OCI-LY3 (cell line): ENCODE measurements around the gene PCED1A.
A peak's percentile ranks its signal among the peaks of the same experiment; 100 is the strongest.

Source experiments
- H2AFZ ChIP-seq: fragments of 200-600, 300-600 bp; shearing (Covaris generic); 2 replicates; pipeline ENCODE4 v1.6.0; 2014; ENCODE audit warnings: antibody characterized with exemption, low read depth, low read length
- H3K27ac ChIP-seq: fragments of 200-600, 300-600 bp; sonication (generic); 2 replicates; pipeline ENCODE4 v1.5.1; 2014; ENCODE audit warnings: mild to moderate bottlenecking, low read length, moderate library complexity, mixed read lengths
- H3K27me3 ChIP-seq: fragments of 200-600, 300-600 bp; sonication (generic); 2 replicates; pipeline ENCODE4 v1.6.1; 2014; ENCODE audit warnings: low read depth, low read length, mixed read lengths
- H3K36me3 ChIP-seq: fragments of 200-600, 300-600 bp; sonication (generic); replicated peaks from 2 replicates; pipeline ENCODE3; 2014; ENCODE audit warnings: low read depth, low read length, mixed read lengths
- H3K4me1 ChIP-seq: fragments of 300-600, 200-600 bp; sonication (generic); 2 replicates; pipeline ENCODE4 v1.6.1; 2014; ENCODE audit warnings: low read length, mixed read lengths
- H3K4me2 ChIP-seq: fragments of 200-600, 300-600 bp; sonication (generic); 2 replicates; pipeline ENCODE4 v1.6.1; 2014; ENCODE audit warnings: low read length, mixed read lengths
- H3K4me3 ChIP-seq: fragments of 300-600, 200-600 bp; sonication (generic); 2 replicates; pipeline ENCODE4 v1.5.1; 2014; ENCODE audit warnings: antibody characterized with exemption, mild to moderate bottlenecking, low read length, moderate library complexity
- H3K79me2 ChIP-seq: fragments of 300-600, 200-600 bp; shearing (Covaris generic); 2 replicates; pipeline ENCODE4 v1.6.1; 2014; ENCODE audit warnings: mild to moderate bottlenecking, low read length, mixed read lengths
- H3K9ac ChIP-seq: fragments of 300-600, 200-600 bp; shearing (Covaris generic); 2 replicates; pipeline ENCODE4 v1.6.0; 2014; ENCODE audit warnings: mild to moderate bottlenecking, low read length, moderate library complexity
- H3K9me3 ChIP-seq: fragments of 200-600, 300-600 bp; shearing (Covaris generic); 2 replicates; pipeline ENCODE4 v1.6.1; 2014; ENCODE audit warnings: low read length, mixed read lengths; ENCODE audit not compliant: insufficient read depth
- H4K20me1 ChIP-seq: fragments of 200-600, 300-600 bp; sonication (generic); 2 replicates; pipeline ENCODE4 v1.6.1; 2016; ENCODE audit warnings: low read length, mixed read lengths; ENCODE audit not compliant: insufficient read depth
- EZH2phosphoT487 ChIP-seq: fragments of 200-600 bp; shearing (Covaris generic); IDR thresholded peaks from 2 replicates; pipeline ENCODE4 v1.6.1; 2018; ENCODE audit warnings: antibody characterized with exemption, mixed run types, low read depth
- TF ChIP-seq, protein P1 (sequence below): fragments of 200-600, 300-600 bp; sonication (generic); IDR thresholded peaks from 2 replicates; pipeline ENCODE4 v1.5.1; 2014; ENCODE audit warnings: antibody characterized with exemption, low read length, low read depth

PCED1A gene

DNA sequence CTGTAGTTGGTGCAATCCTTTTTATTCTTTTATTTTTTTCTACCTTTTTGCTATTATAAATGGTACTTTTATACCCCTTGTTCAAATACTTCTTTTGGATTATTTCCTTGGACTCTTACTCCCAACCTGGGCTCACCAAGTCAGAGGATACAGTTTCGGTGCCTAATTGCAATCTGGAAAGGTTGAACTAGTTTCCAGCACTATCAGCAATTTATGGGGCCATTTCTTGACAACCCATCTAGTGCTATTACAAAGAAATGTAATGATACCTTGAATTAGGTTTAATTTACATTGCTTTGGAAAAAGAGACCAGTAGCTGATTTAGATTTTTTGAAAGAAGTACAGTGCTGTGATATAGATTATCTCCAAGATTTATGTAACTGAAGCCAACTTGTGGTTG lies 38.1 kb upstream of the PCED1A start:
- H3K27ac ChIP-seq: no peak overlapping the region
- H3K4me3 ChIP-seq: no peak overlapping the region
- no peaks in the 10 kb centered on the region for H3K36me3 ChIP-seq
- H3K79me2 ChIP-seq: peaks cover 74% of the 10 kb centered on the region
- no peaks in the 10 kb centered on the region for H3K27me3 ChIP-seq
- no peak overlapping the region for H3K4me2 ChIP-seq
- no peaks in the 10 kb centered on the region for H3K9me3 ChIP-seq
- TF ChIP-seq EZH2phosphoT487: no peak
- TF ChIP-seq, protein P1, sequence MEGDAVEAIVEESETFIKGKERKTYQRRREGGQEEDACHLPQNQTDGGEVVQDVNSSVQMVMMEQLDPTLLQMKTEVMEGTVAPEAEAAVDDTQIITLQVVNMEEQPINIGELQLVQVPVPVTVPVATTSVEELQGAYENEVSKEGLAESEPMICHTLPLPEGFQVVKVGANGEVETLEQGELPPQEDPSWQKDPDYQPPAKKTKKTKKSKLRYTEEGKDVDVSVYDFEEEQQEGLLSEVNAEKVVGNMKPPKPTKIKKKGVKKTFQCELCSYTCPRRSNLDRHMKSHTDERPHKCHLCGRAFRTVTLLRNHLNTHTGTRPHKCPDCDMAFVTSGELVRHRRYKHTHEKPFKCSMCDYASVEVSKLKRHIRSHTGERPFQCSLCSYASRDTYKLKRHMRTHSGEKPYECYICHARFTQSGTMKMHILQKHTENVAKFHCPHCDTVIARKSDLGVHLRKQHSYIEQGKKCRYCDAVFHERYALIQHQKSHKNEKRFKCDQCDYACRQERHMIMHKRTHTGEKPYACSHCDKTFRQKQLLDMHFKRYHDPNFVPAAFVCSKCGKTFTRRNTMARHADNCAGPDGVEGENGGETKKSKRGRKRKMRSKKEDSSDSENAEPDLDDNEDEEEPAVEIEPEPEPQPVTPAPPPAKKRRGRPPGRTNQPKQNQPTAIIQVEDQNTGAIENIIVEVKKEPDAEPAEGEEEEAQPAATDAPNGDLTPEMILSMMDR: no peak
- peaks cover 25% of the 10 kb centered on the region for H4K20me1 ChIP-seq
- no peak overlapping the region for H2AFZ ChIP-seq
- H3K9ac ChIP-seq: no peak overlapping the region
- H3K4me1 ChIP-seq: peaks cover 7% of the 10 kb centered on the region; the same call in 1 of the 2 replicates

DNA sequence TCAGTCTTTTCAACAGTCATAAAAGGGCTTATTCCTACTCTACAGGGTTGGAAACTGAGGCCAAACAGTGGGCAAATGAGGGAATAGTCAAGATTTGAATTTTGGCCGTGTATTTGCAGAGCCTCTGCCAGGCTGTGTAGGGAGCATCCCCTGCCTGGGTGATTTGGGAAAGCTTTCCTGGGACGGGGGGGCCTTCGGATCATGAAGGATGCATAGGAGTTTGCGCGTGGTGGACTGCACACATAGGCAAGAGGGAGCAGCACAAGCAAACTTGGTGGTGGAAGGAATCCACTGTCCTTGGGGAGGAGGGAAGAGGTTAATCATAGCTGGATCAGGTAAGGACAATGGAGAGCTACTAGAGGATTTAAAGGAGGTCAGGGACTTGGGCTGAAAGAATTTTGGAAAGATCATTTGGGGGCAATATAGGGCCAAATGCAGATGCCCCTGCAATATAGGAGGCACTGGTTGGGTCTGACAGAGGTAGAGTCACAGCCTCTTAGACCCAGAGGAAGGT lies 35.3 kb upstream of the PCED1A start:
- Histone ChIP-seq H3K4me2 (no peak overlapping the region), H3K27me3 (no peaks in the 10 kb centered on the region), H3K9ac (no peak overlapping the region), H3K4me3 (no peak overlapping the region), H3K9me3 (no peaks in the 10 kb centered on the region), H3K4me1 (peaks cover 15% of the 10 kb centered on the region), H4K20me1 (peaks cover 25% of the 10 kb centered on the region), H2AFZ (no peak overlapping the region), H3K36me3 (no peaks in the 10 kb centered on the region), H3K27ac (no peak overlapping the region), H3K79me2 (peaks cover 66% of the 10 kb centered on the region)
- TF ChIP-seq EZH2phosphoT487: no peak
- TF ChIP-seq, protein P1: no peak

DNA sequence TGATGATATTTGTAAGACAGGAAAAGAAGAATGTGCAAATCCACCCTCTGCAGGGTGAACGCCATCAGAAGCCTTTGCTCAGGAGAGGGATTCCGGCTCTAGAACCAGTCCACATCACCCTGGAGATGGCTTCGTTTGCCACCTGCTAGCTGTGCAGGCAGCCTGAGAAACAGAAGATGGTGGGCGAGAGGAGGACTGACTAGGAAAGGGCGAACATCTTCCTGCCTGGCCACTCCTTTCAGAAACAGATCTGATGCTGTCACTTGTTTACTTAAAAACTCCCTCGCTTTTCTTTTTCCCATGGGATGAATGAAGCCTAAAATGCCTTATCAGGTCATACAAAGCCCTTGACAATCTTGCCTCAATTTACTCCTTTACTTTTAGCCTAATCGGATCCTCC lies 34.0 kb upstream of the PCED1A start:
- Histone ChIP-seq H4K20me1 (peaks cover 15% of the 10 kb centered on the region; the same call in 1 of the 2 replicates), H3K4me2 (peak overlapping the region; percentile 81), H3K4me3 (peak overlapping the region; percentile 85), H3K36me3 (no peaks in the 10 kb centered on the region), H3K9me3 (no peaks in the 10 kb centered on the region), H3K27ac (no peak overlapping the region), H3K4me1 (peaks cover 15% of the 10 kb centered on the region), H3K9ac (peak overlapping the region; percentile 84), H3K27me3 (no peaks in the 10 kb centered on the region), H3K79me2 (peaks cover 57% of the 10 kb centered on the region), H2AFZ (no peak overlapping the region)
- TF ChIP-seq, protein P1: no peak
- no peak for TF ChIP-seq EZH2phosphoT487

DNA sequence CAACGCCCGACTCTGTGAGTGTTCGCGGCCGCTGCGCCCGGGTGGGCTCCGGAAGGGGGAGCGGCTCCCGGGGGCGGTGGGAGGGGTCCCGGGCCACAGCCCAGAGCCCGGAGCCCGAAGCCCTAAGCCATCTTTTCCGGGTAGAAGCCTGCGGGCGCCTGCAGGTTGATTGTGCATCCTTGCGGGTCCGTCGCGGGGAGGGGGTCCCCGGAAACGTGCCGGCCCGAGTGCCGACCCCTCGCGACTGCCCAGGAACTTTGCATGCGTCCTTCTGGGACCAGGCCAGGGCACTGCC lies 33.2 kb upstream of the PCED1A start:
- Histone ChIP-seq H3K27ac (peak overlapping the region; percentile 4; the same call in 1 of the 2 replicates), H3K79me2 (peaks cover 49% of the 10 kb centered on the region), H4K20me1 (peaks cover 9% of the 10 kb centered on the region; the same call in 1 of the 2 replicates), H3K36me3 (no peaks in the 10 kb centered on the region), H3K9me3 (no peaks in the 10 kb centered on the region), H3K4me2 (peak overlapping the region; percentile 81), H3K4me1 (peaks cover 15% of the 10 kb centered on the region), H3K27me3 (no peaks in the 10 kb centered on the region), H2AFZ (peak overlapping the region; percentile 23; the same call in 1 of the 2 replicates), H3K9ac (peak overlapping the region; percentile 84), H3K4me3 (peak overlapping the region; percentile 85)
- TF ChIP-seq, protein P1: no peak
- no peak for TF ChIP-seq EZH2phosphoT487
